ENCODE data around the gene KIAA0825. TPM values are rescaled to one million over a fixed set of nuclear protein-coding genes. Genes with fewer than 3 reads are reported as not detected.
"Not testable (repeated sequence)": the region's sequence is repeated elsewhere in the genome, so short reads cannot be mapped to it uniquely, and the experiment has no call there.

Gene KIAA0825
- total RNA-seq, 4 donors from 2014 or later, result 1.2 to 5.3 (median 4.0) TPM

DNA sequence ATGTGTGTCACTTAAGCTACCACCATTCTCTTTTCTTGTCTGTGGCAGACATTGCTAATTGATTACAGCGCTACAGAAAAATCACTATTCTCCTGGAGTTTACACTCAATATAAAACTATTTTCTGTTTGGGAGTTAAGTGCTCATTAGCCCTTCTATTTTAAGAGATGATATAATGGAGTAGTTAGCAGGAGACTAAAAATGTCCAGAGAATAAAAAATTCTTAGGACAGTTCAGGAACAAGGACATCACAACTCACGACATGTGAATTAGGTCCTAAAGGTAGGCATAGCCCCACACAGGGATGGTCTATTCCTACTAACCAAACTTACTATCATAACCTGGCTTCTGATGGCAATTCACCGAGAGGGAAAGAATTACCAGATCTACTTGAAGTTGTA, 258.5 kb downstream of the KIAA0825 start:
- Histone ChIP-seq H3K36me3 (no peaks in the 10 kb centered on the region), H3K27me3 (no peaks in the 10 kb centered on the region), H3K4me3 (no peak overlapping the region), H3K4me1 (no peaks in the 10 kb centered on the region), H3K9me3 (no peaks in the 10 kb centered on the region), H3K27ac (no peak overlapping the region)
- in situ Hi-C loops (cut with MboI; ENCODE audit: low pct_ligation_motif_present in 1 of 4, low pct_unique_long_range_greater_than_20kb in 1 of 4, low sequenced_read_pairs in 3 of 4), result no loop called here
- intact Hi-C loops (cut with DNase I; ENCODE audit: low total_unique reads), result no loop called here
- TF ChIP-seq CTCF (IDR thresholded peaks at IDR 0.05), result no peak
- TF ChIP-seq POLR2AphosphoS5 (IDR thresholded peaks at IDR 0.05), result no peak
- TF ChIP-seq EP300 (IDR thresholded peaks at IDR 0.05; ENCODE audit: low read depth), result no peak
- TF ChIP-seq POLR2A (IDR thresholded peaks at IDR 0.05), result no peak
- 87 to 94% methylated on average over 3 of the region's 3 CpGs for WGBS, 2 donors (ENCODE audit: low coverage in 1 of 2)
- no peak for DNase-seq

DNA sequence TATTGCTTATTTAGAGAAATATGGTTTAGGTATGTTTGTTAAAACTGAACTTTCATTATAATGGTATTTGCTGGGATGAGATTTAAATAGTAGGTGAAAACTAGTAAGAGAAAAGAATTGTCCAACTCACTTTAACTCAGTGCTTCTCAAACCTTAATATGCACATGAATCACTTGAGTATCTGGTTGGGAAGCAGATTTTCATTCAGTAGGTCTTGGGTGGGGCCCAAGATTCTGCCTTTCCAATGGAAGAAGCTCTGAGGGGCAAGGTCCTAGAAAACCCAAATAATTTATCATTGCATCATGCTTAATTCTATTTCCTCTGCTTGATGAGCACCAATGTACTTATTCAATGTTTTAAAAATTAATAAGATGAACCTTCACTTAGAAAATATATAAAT, 262.6 kb downstream of the KIAA0825 start:
- no peaks in the 10 kb centered on the region for H3K36me3 ChIP-seq
- H3K27me3 ChIP-seq, result no peaks in the 10 kb centered on the region
- no peak overlapping the region for H3K27ac ChIP-seq
- no peak overlapping the region for H3K4me3 ChIP-seq
- DNase-seq, result no peak
- H3K4me1 ChIP-seq, result no peaks in the 10 kb centered on the region
- intact Hi-C loops (cut with DNase I; ENCODE audit: low total_unique reads), result no loop called here
- no peaks in the 10 kb centered on the region for H3K9me3 ChIP-seq
- in situ Hi-C loops (cut with MboI; ENCODE audit: low pct_ligation_motif_present in 1 of 4, low pct_unique_long_range_greater_than_20kb in 1 of 4, low sequenced_read_pairs in 3 of 4), result no loop called here
- TF ChIP-seq POLR2AphosphoS5 (IDR thresholded peaks at IDR 0.05), result no peak

DNA sequence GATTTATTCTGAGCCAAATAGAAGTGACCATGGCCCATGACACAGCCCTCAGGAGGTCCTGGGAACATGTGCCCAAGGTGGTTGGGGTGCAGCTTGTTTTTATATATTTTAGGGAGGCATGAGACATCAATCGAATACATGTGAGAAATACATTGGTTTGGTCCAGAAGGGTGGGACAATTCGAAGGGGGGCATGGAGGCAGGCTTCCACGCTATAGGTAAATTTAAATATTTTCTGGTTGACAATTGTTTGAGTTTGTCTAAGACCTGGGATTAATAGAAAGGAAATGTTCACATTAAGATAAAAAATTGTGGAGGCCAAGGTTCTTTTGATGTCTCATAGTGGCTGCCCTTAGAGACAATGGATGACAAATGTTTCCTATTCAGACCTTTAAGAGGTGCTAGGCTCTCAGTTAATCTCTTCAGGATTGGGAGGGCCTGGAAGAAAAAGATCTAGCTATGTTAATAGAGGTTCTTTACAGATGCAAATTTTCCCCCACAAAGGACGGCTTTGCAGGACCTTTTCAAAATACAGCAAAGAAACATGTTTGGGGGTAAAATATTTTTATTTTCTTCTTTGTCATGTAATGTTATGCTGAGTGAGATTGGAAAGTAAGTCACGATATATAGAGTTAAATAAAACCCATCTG, 263.4 kb downstream of the KIAA0825 start:
- H3K9me3 ChIP-seq; H3K4me3 ChIP-seq; H3K27me3 ChIP-seq; in situ Hi-C loops (cut with MboI; ENCODE audit: low pct_ligation_motif_present in 1 of 4, low pct_unique_long_range_greater_than_20kb in 1 of 4, low sequenced_read_pairs in 3 of 4); H3K27ac ChIP-seq; H3K4me1 ChIP-seq; intact Hi-C loops (cut with DNase I; ENCODE audit: low total_unique reads); DNase-seq; H3K36me3 ChIP-seq: not testable (repeated sequence)
- WGBS, 2 donors (ENCODE audit: low coverage in 1 of 2), result 65 to 72% methylated on average over 4 to 5 of the region's 5 CpGs

- no peak for DNase-seq
- H3K27ac ChIP-seq, result no peak overlapping the region
- intact Hi-C loops (cut with DNase I; ENCODE audit: low total_unique reads), result no loop called here
These were observed 264.8 kb downstream of the KIAA0825 start for GRCh38 chr5:94353605-94354004.

DNA sequence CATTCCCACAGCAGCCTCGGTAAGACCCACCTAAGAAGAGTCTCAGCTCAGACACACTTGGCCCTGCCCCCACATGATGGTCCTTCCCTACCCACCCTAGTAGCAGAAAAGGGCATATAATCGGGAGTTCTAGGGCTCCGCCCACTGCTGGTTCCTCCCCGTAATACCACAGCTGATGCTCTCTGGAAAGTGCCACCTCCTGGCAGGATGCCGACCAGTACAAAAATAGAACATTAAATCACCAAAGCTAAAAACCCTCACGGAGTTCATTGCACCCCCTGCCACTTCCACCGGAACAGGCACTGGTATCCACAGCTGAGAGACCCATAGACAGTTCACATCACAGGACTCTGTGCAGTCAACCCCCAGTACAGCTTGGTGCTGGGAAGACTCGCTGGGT, 271.3 kb downstream of the KIAA0825 start:
- in situ Hi-C loops (cut with MboI; ENCODE audit: low pct_ligation_motif_present in 1 of 4, low pct_unique_long_range_greater_than_20kb in 1 of 4, low sequenced_read_pairs in 3 of 4), result no loop called here
- no peak overlapping the region for H3K27ac ChIP-seq
- H3K27me3 ChIP-seq, result no peaks in the 10 kb centered on the region
- intact Hi-C loops (cut with DNase I; ENCODE audit: low total_unique reads), result no loop called here
- no peak for TF ChIP-seq POLR2A (IDR thresholded peaks at IDR 0.05)
- TF ChIP-seq CTCF (IDR thresholded peaks at IDR 0.05), result no peak
- TF ChIP-seq EP300 (IDR thresholded peaks at IDR 0.05; ENCODE audit: low read depth), result no peak
- DNase-seq, result no peak
- WGBS, 2 donors (ENCODE audit: low coverage in 1 of 2), result 93% methylated on average over 8 of the region's 8 CpGs; no CpG with 5 or more reads in 1 of the 2 donors
- no peak overlapping the region for H3K4me3 ChIP-seq
- no peaks in the 10 kb centered on the region for H3K4me1 ChIP-seq
- H3K9me3 ChIP-seq, result no peaks in the 10 kb centered on the region
- H3K36me3 ChIP-seq, result no peaks in the 10 kb centered on the region

More at GRCh38 chr5:94353605-94354004, 264.8 kb downstream of the KIAA0825 start:
- Histone ChIP-seq H3K9me3 (no peaks in the 10 kb centered on the region), H3K36me3 (no peaks in the 10 kb centered on the region), H3K4me1 (no peaks in the 10 kb centered on the region), H3K4me3 (no peak overlapping the region), H3K27me3 (no peaks in the 10 kb centered on the region)
- in situ Hi-C loops (cut with MboI; ENCODE audit: low pct_ligation_motif_present in 1 of 4, low pct_unique_long_range_greater_than_20kb in 1 of 4, low sequenced_read_pairs in 3 of 4), result no loop called here
- TF ChIP-seq POLR2AphosphoS5 (IDR thresholded peaks at IDR 0.05) (no peak), POLR2A (IDR thresholded peaks at IDR 0.05) (no peak), EP300 (IDR thresholded peaks at IDR 0.05; ENCODE audit: low read depth) (no peak)
- WGBS, 2 donors (ENCODE audit: low coverage in 1 of 2), result 67 to 90% methylated on average over 4 of the region's 4 CpGs

- Histone ChIP-seq H3K9me3 (no peaks in the 10 kb centered on the region), H3K4me1 (no peaks in the 10 kb centered on the region), H3K36me3 (no peaks in the 10 kb centered on the region), H3K27ac (no peak overlapping the region), H3K4me3 (no peak overlapping the region), H3K27me3 (no peaks in the 10 kb centered on the region)
- DNase-seq, result no peak
- in situ Hi-C loops (cut with MboI; ENCODE audit: low pct_ligation_motif_present in 1 of 4, low pct_unique_long_range_greater_than_20kb in 1 of 4, low sequenced_read_pairs in 3 of 4), result no loop called here
- TF ChIP-seq EP300 (IDR thresholded peaks at IDR 0.05; ENCODE audit: low read depth) (no peak), POLR2A (IDR thresholded peaks at IDR 0.05) (no peak), POLR2AphosphoS5 (IDR thresholded peaks at IDR 0.05) (no peak), CTCF (IDR thresholded peaks at IDR 0.05) (no peak)
- intact Hi-C loops (cut with DNase I; ENCODE audit: low total_unique reads), result no loop called here
These were observed 273.1 kb downstream of the KIAA0825 start for GRCh38 chr5:94345257-94345656.
